Trophoblast cell (in vitro differentiated cells and primary cell): ENCODE results near the gene SLC13A2.

ENCODE experiments used
- DNase-seq, 2 donors: peaks; one replicate each; pipeline ENCODE4 v3.0.0-alpha.2; 2016
- H2AFZ ChIP-seq: 2 replicates; pipeline ENCODE4 v1.6.1; 2013; ENCODE audit warnings: low read length, moderate library complexity, mild to moderate bottlenecking; ENCODE audit not compliant: insufficient read depth, poor library complexity
- H2AK5ac ChIP-seq: 2 replicates; pipeline ENCODE4 v1.6.1; 2013; ENCODE audit warnings: mild to moderate bottlenecking, low read length
- H2BK120ac ChIP-seq: 2 replicates; pipeline ENCODE4 v1.6.1; 2013; ENCODE audit warnings: low read length, mild to moderate bottlenecking, moderate library complexity; ENCODE audit not compliant: insufficient read depth, poor library complexity
- H2BK12ac ChIP-seq: 2 replicates; pipeline ENCODE4 v1.6.1; 2013; ENCODE audit warnings: mild to moderate bottlenecking, low read length, moderate library complexity
- H2BK5ac ChIP-seq: 2 replicates; pipeline ENCODE4 v1.6.1; 2013; ENCODE audit warnings: low read length, low read depth, moderate library complexity, mild to moderate bottlenecking; ENCODE audit not compliant: poor library complexity
- H3K14ac ChIP-seq: 2 replicates; pipeline ENCODE4 v1.6.1; 2013; ENCODE audit warnings: mild to moderate bottlenecking, low read length
- H3K18ac ChIP-seq: 2 replicates; pipeline ENCODE4 v1.6.1; 2013; ENCODE audit warnings: mild to moderate bottlenecking, low read length
- H3K23ac ChIP-seq: 2 replicates; pipeline ENCODE4 v1.6.1; 2013; ENCODE audit warnings: low read length
- H3K27ac ChIP-seq: 2 replicates; pipeline ENCODE4 v1.5.1; 2013; ENCODE audit warnings: low read depth, mild to moderate bottlenecking, inconsistent platforms, low read length, moderate library complexity
- H3K27me3 ChIP-seq: 2 replicates; pipeline ENCODE4 v1.6.1; 2013; ENCODE audit warnings: inconsistent platforms, mild to moderate bottlenecking, low read length, moderate library complexity; ENCODE audit not compliant: insufficient read depth
- H3K36me3 ChIP-seq, 2 experiments: 1 replicate in 1 of 2; 2 replicates in 1 of 2; pipeline ENCODE4 v1.6.1; 2013; ENCODE audit warnings: low read length in 2 of 2, mild to moderate bottlenecking in 2 of 2, moderate library complexity in 1 of 2; ENCODE audit not compliant: insufficient read depth in 2 of 2, control insufficient read depth in 1 of 2
- H3K4ac ChIP-seq: 2 replicates; pipeline ENCODE4 v1.6.1; 2013; ENCODE audit warnings: low read depth, mild to moderate bottlenecking, low read length, moderate library complexity
- H3K4me1 ChIP-seq, 2 experiments: 1 replicate in 1 of 2; 2 replicates in 1 of 2; pipeline ENCODE4 v1.6.1; 2013; ENCODE audit warnings: low read length in 2 of 2, mild to moderate bottlenecking in 2 of 2, moderate library complexity in 1 of 2; ENCODE audit not compliant: insufficient read depth in 2 of 2, control insufficient read depth in 1 of 2
- H3K4me2 ChIP-seq: 2 replicates; pipeline ENCODE4 v1.6.1; 2013; ENCODE audit warnings: inconsistent platforms, mild to moderate bottlenecking, low read length, moderate library complexity
- H3K4me3 ChIP-seq: 2 replicates; pipeline ENCODE4 v1.5.1; 2013; ENCODE audit warnings: mild to moderate bottlenecking, low read depth, low read length, inconsistent platforms
- H3K79me1 ChIP-seq: one replicate; pipeline ENCODE4 v1.6.1; 2013; ENCODE audit warnings: low read length
- H3K79me2 ChIP-seq: 2 replicates; pipeline ENCODE4 v1.6.1; 2013; ENCODE audit warnings: low read length, mild to moderate bottlenecking; ENCODE audit not compliant: control insufficient read depth, insufficient read depth, poor library complexity
- H3K9ac ChIP-seq: 2 replicates; pipeline ENCODE4 v1.6.1; 2013; ENCODE audit warnings: mild to moderate bottlenecking, low read length
- H3K9me3 ChIP-seq: 2 replicates; pipeline ENCODE4 v1.6.1; 2013; ENCODE audit warnings: low read depth, mild to moderate bottlenecking, control low read depth, inconsistent platforms, low read length; ENCODE audit not compliant: insufficient read depth
- H4K12ac ChIP-seq: 2 replicates; pipeline ENCODE4 v1.6.1; 2013; ENCODE audit warnings: low read depth, mild to moderate bottlenecking, low read length, moderate library complexity
- H4K8ac ChIP-seq: 2 replicates; pipeline ENCODE4 v1.6.1; 2013; ENCODE audit warnings: low read depth, mild to moderate bottlenecking, low read length, moderate library complexity
- H4K91ac ChIP-seq: one replicate; pipeline ENCODE4 v1.6.1; 2013; ENCODE audit warnings: low read depth, mild to moderate bottlenecking, low read length, moderate library complexity
- WGBS: extraction: QIAGEN DNeasy Blood & Tissue Kit; methylation state at CpG from one replicate; pipeline ENCODE4 v1.1.7; 2013; ENCODE audit warnings: missing lambda C conversion rate; ENCODE audit not compliant: insufficient read length, insufficient coverage; ENCODE audit errors: extremely low coverage; 5-methylcytosine and 5-hydroxymethylcytosine counted together

SLC13A2 gene

DNA sequence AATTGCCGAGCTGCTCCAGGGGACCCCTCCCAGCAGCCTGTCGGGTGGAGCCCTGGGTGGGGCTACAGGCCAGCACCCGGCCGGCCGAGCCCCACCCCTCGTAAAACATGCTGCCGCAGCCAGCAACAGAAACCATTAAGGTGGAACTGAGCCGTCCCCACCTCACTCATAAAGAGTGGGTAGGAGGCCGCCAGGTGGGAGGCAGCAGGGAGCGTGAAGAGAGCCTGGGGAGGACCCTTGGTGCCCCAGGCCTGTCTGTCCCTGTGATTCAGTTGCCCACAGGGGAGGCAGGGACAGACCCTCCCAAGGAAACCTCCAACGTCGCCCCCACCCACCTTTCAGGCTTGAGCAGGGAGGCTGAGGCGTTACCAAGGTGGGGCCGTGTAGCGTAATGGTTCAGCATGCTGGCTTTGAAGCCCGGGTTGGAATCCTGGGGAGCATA lies 41.1 kb downstream of the SLC13A2 start:
- no peak overlapping the region for H3K4ac ChIP-seq
- peaks cover 10% of the 10 kb centered on the region for H3K9me3 ChIP-seq
- DNase-seq: no peak
- no peak overlapping the region for H3K18ac ChIP-seq
- no peak overlapping the region for H2AFZ ChIP-seq
- no peak overlapping the region for H2AK5ac ChIP-seq
- H4K91ac ChIP-seq: no peak overlapping the region
- H3K27ac ChIP-seq: no peak overlapping the region
- no peak overlapping the region for H2BK120ac ChIP-seq
- no peaks in the 10 kb centered on the region for H3K36me3 ChIP-seq
- H3K4me1 ChIP-seq: no peaks in the 10 kb centered on the region
- H3K23ac ChIP-seq: no peak overlapping the region
- no peak overlapping the region for H3K4me2 ChIP-seq
- no peak overlapping the region for H3K14ac ChIP-seq
- WGBS: no CpG with 5 or more reads among the region's 16 CpGs
- no peaks in the 10 kb centered on the region for H3K79me1 ChIP-seq
- H2BK5ac ChIP-seq: no peak overlapping the region
- no peaks in the 10 kb centered on the region for H3K27me3 ChIP-seq
- H4K8ac ChIP-seq: no peak overlapping the region
- no peak overlapping the region for H4K12ac ChIP-seq
- H3K9ac ChIP-seq: no peak overlapping the region
- no peak overlapping the region for H2BK12ac ChIP-seq
- H3K79me2 ChIP-seq: no peaks in the 10 kb centered on the region
- no peak overlapping the region for H3K4me3 ChIP-seq

DNA sequence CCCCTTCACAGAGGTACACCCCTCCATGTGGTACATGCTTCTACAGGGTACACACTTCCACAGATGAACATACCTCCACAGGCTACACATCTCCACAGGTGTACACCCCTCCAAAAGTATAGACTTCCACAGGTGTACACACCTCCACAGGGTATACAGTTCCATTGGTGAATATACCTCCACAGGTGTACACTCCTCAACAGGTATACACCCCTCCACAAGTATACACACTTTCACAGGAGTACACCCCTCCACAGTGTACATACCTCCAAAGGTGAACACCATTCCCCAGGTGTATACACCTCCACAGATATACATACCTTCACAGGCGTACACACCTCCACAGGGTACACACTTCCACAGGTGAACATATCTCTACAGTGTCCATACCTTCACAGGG lies 42.1 kb downstream of the SLC13A2 start:
- Histone ChIP-seq H3K9ac (no peak overlapping the region), H3K36me3 (no peaks in the 10 kb centered on the region), H2BK5ac (no peak overlapping the region), H3K79me2 (no peaks in the 10 kb centered on the region), H2AFZ (no peak overlapping the region), H4K8ac (no peak overlapping the region), H3K9me3 (peaks cover 10% of the 10 kb centered on the region), H3K18ac (no peak overlapping the region), H3K27me3 (no peaks in the 10 kb centered on the region), H3K4me1 (no peaks in the 10 kb centered on the region), H2AK5ac (no peak overlapping the region), H4K91ac (no peak overlapping the region), H3K23ac (no peak overlapping the region), H3K4ac (no peak overlapping the region), H3K79me1 (no peaks in the 10 kb centered on the region), H3K27ac (no peak overlapping the region), H3K4me3 (no peak overlapping the region), H2BK12ac (no peak overlapping the region), H3K4me2 (no peak overlapping the region), H4K12ac (no peak overlapping the region), H3K14ac (no peak overlapping the region), H2BK120ac (no peak overlapping the region)
- DNase-seq: no peak
- no CpG with 5 or more reads among the region's 1 CpG for WGBS

DNA sequence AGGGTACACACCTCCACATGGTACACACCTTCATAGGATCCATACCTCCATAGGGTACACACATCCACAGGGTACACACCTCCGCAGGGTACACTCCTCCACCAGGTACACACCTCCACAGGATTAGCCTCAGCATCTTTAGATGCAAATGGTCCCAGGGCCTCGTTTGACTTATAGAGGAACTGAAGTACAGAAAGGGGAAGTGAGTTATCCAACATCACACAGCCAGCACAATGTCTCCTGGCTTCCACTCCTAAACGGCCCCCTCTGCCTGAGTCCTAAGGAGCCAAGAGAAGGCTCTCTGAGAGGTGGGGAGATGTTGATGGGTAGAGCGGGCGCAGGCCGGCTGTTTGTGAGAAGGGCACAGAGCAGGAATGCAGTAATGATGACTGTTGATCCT lies 44.7 kb downstream of the SLC13A2 start:
- H2AK5ac ChIP-seq: no peak overlapping the region
- H2BK12ac ChIP-seq: no peak overlapping the region
- H3K4me2 ChIP-seq: no peak overlapping the region
- no peaks in the 10 kb centered on the region for H3K36me3 ChIP-seq
- no peak overlapping the region for H3K4me3 ChIP-seq
- H3K18ac ChIP-seq: no peak overlapping the region
- H3K4me1 ChIP-seq: no peaks in the 10 kb centered on the region
- H3K14ac ChIP-seq: no peak overlapping the region
- no peak overlapping the region for H2BK5ac ChIP-seq
- H3K27ac ChIP-seq: no peak overlapping the region
- no peak overlapping the region for H3K9ac ChIP-seq
- no CpG with 5 or more reads among the region's 6 CpGs for WGBS
- peaks cover 10% of the 10 kb centered on the region for H3K9me3 ChIP-seq
- no peak for DNase-seq
- no peaks in the 10 kb centered on the region for H3K79me2 ChIP-seq
- no peak overlapping the region for H3K23ac ChIP-seq
- no peaks in the 10 kb centered on the region for H3K27me3 ChIP-seq
- H4K91ac ChIP-seq: no peak overlapping the region
- no peak overlapping the region for H2BK120ac ChIP-seq
- H3K4ac ChIP-seq: no peak overlapping the region
- H3K79me1 ChIP-seq: no peaks in the 10 kb centered on the region
- H4K12ac ChIP-seq: no peak overlapping the region
- H4K8ac ChIP-seq: no peak overlapping the region
- no peak overlapping the region for H2AFZ ChIP-seq

DNA sequence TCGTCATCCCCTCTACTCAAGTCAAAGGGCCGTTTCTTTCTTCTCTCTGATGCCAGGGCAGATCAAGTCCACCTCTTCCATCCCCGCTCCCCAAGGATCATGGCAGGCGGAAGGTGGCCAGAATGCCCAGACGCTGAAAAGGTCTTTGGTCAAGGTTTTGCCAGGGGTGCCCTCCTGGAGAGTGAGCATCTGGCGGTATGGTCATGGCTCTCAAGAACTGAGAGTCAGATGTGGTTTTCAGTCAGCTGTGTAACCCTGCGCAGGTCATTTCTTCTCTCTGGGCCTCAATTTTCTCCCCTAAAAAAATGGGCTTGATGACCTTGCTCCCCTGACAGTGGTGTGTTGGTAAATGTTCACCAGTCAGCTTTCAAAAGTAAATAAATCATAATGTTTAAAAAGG lies 45.1 kb downstream of the SLC13A2 start:
- Histone ChIP-seq H3K27me3 (no peaks in the 10 kb centered on the region), H3K36me3 (no peaks in the 10 kb centered on the region), H4K91ac (no peak overlapping the region), H3K9me3 (peaks cover 10% of the 10 kb centered on the region), H2BK120ac (no peak overlapping the region), H3K18ac (no peak overlapping the region), H3K4me2 (no peak overlapping the region), H3K79me1 (no peaks in the 10 kb centered on the region), H3K4ac (no peak overlapping the region), H3K23ac (no peak overlapping the region), H3K4me1 (no peaks in the 10 kb centered on the region), H4K12ac (no peak overlapping the region), H3K79me2 (no peaks in the 10 kb centered on the region), H2BK5ac (no peak overlapping the region), H3K4me3 (no peak overlapping the region), H2BK12ac (no peak overlapping the region), H3K9ac (no peak overlapping the region), H4K8ac (no peak overlapping the region), H3K14ac (no peak overlapping the region), H3K27ac (no peak overlapping the region), H2AK5ac (no peak overlapping the region), H2AFZ (no peak overlapping the region)
- no peak for DNase-seq
- WGBS: no CpG with 5 or more reads among the region's 7 CpGs
